SK-N-SH (cell line): ENCODE results near the gene HSF2. TPM values are rescaled to one million over a fixed set of nuclear protein-coding genes. Genes with fewer than 3 reads are reported as not detected.

Experiments
- CTCF ChIA-PET: fragments of 300-600, 350-600 bp; formaldehyde crosslinking; extraction: SDS; loops from one replicate; lab custom pipeline; 2021; lab: Yijun Ruan, JAX
- POLR2A ChIA-PET: fragments of 350-600 bp; sonication (Branson Sonifier 250); formaldehyde crosslinking; extraction: SDS; loops from one replicate; lab custom pipeline; 2020; ENCODE audit warnings: antibody characterized with exemption, inconsistent platforms; lab: Yijun Ruan, JAX
- DNase-seq: peaks from one replicate; pipeline ENCODE4 v3.0.0; 2012
- H2AFZ ChIP-seq: fragments of 200-600 bp; sonication (generic); 2 replicates; pipeline ENCODE4 v1.8.1; 2016; ENCODE audit warnings: antibody characterized with exemption, mild to moderate bottlenecking, low read depth
- H3F3A ChIP-seq: fragments of 200-600 bp; sonication (generic); replicated peaks from 2 replicates; pipeline ENCODE3; 2016; ENCODE audit warnings: antibody characterized with exemption, mild to moderate bottlenecking; ENCODE audit not compliant: insufficient read depth
- H3K27ac ChIP-seq, 2 experiments: fragments of 200-500 bp in 1 of 2; fragments of 200-600 bp in 1 of 2; sonication (Bioruptor generic) in 1 of 2; sonication (generic), shearing (Covaris generic) in 1 of 2; 2 replicates each; pipeline versions ENCODE4 v1.5.1 to v1.6.1; 2014 to 2016; ENCODE audit warnings: low read depth in 2 of 2, inconsistent platforms in 1 of 2, low read length in 1 of 2, mild to moderate bottlenecking in 1 of 2, mixed read lengths in 1 of 2
- H3K27me3 ChIP-seq: fragments of 200-600 bp; sonication (generic), shearing (Covaris generic); 2 replicates; pipeline ENCODE4 v1.6.1; 2016; ENCODE audit warnings: mixed run types; ENCODE audit not compliant: insufficient read depth
- H3K36me3 ChIP-seq, 2 experiments: fragments of 200-500 bp in 1 of 2; fragments of 200-600 bp in 1 of 2; sonication (Bioruptor generic) in 1 of 2; sonication (generic) in 1 of 2; replicated peaks in 1 of 2; 2 replicates each; pipeline versions ENCODE3 to v1.5.1; 2014 to 2016; ENCODE audit warnings: low read length in 1 of 2, mild to moderate bottlenecking in 1 of 2; ENCODE audit not compliant: insufficient read depth in 2 of 2, control insufficient read depth in 1 of 2
- H3K4me1 ChIP-seq, 2 experiments: fragments of 200-500 bp in 1 of 2; fragments of 200-600 bp in 1 of 2; sonication (Bioruptor generic) in 1 of 2; sonication (generic), shearing (Covaris generic) in 1 of 2; 2 replicates each; pipeline versions ENCODE4 v1.5.1 to v1.6.1; 2014 to 2016; ENCODE audit warnings: low read depth in 1 of 2, low read length in 1 of 2, mixed run types in 1 of 2; ENCODE audit not compliant: insufficient read depth in 2 of 2, control insufficient read depth in 1 of 2
- H3K4me2 ChIP-seq: fragments of 200-600 bp; sonication (generic), shearing (Covaris generic); 2 replicates; pipeline ENCODE4 v1.6.1; 2017; ENCODE audit warnings: mixed run types
- H3K4me3 ChIP-seq, 2 experiments: fragments of 200-500 bp in 1 of 2; fragments of 200-600 bp in 1 of 2; sonication (Bioruptor generic) in 1 of 2; sonication (generic), shearing (Covaris generic) in 1 of 2; 2 replicates each; pipeline versions ENCODE4 v1.5.1 to v1.8.1; 2014 to 2016; ENCODE audit warnings: low read depth in 2 of 2, inconsistent platforms in 1 of 2, low read length in 1 of 2, mild to moderate bottlenecking in 1 of 2, mixed read lengths in 1 of 2, moderate library complexity in 1 of 2
- H3K79me2 ChIP-seq: fragments of 200-600 bp; sonication (generic); 2 replicates; pipeline ENCODE4 v1.8.1; 2017; ENCODE audit warnings: mild to moderate bottlenecking; ENCODE audit not compliant: insufficient read depth
- H3K9ac ChIP-seq: fragments of 200-600 bp; sonication (generic); 2 replicates; pipeline ENCODE4 v1.6.1; 2017; ENCODE audit warnings: mixed run types
- H3K9me2 ChIP-seq: fragments of 200-600 bp; sonication (generic); 2 replicates; pipeline ENCODE4 v1.6.1; 2017; ENCODE audit warnings: mixed run types
- H3K9me3 ChIP-seq: fragments of 200-600 bp; sonication (generic); 2 replicates; pipeline ENCODE4 v1.6.1; 2017; ENCODE audit warnings: mixed run types, mild to moderate bottlenecking, moderate library complexity
- H4K20me1 ChIP-seq: fragments of 200-600 bp; sonication (generic); 2 replicates; pipeline ENCODE4 v1.6.1; 2017; ENCODE audit warnings: mild to moderate bottlenecking, mixed run types; ENCODE audit not compliant: insufficient read depth
- CHD2 ChIP-seq: fragments of 150-350 bp; IDR thresholded peaks from 2 replicates; pipeline ENCODE4 v1.6.1; 2018; ENCODE audit warnings: low read length; ENCODE audit not compliant: partially characterized antibody
- ELF1 ChIP-seq: IDR thresholded peaks from 2 replicates; pipeline ENCODE4 v1.4.0; 2012
- EZH2phosphoT487 ChIP-seq: fragments of 200-600 bp; sonication (generic); IDR thresholded peaks from 2 replicates; pipeline ENCODE4 v1.6.1; 2017; ENCODE audit warnings: low read depth, mixed run types, mild to moderate bottlenecking, antibody characterized with exemption, moderate library complexity, borderline replicate concordance
- FOSL2 ChIP-seq: IDR thresholded peaks from 2 replicates; pipeline ENCODE4 v1.4.0; 2012; ENCODE audit warnings: low read depth, mild to moderate bottlenecking, moderate library complexity, borderline replicate concordance
- FOXJ3 ChIP-seq: sonication (generic); formaldehyde crosslinking; IDR thresholded peaks from 2 replicates; pipeline ENCODE4 v1.5.1; 2020; ENCODE audit warnings: mild to moderate bottlenecking, missing genetic modification reagents
- GATA2 ChIP-seq: sonication (generic); formaldehyde crosslinking; IDR thresholded peaks from 2 replicates; pipeline ENCODE4 v1.5.0; 2020; ENCODE audit warnings: mild to moderate bottlenecking, missing genetic modification reagents
- JUND ChIP-seq: IDR thresholded peaks from 2 replicates; pipeline ENCODE4 v1.4.0; 2012
- MXI1 ChIP-seq: IDR thresholded peaks from 2 replicates; pipeline ENCODE4 v1.6.1; 2012; ENCODE audit warnings: mild to moderate bottlenecking, low read depth, low read length, improper control_type of control experiment
- NFIC ChIP-seq: IDR thresholded peaks from 2 replicates; pipeline ENCODE4 v1.4.0; 2012; ENCODE audit warnings: borderline replicate concordance
- RFX5 ChIP-seq: IDR thresholded peaks from 2 replicates; pipeline ENCODE4 v1.6.1; 2012; ENCODE audit warnings: mild to moderate bottlenecking, improper control_type of control experiment, low read length
- RXRA ChIP-seq: IDR thresholded peaks from 2 replicates; pipeline ENCODE4 v1.4.0; 2012; ENCODE audit warnings: low read depth, mild to moderate bottlenecking, borderline replicate concordance
- TAF1 ChIP-seq: IDR thresholded peaks from 2 replicates; pipeline ENCODE4 v1.6.1; 2012; ENCODE audit warnings: low read depth, mild to moderate bottlenecking, low read length, moderate library complexity, borderline replicate concordance
- TEAD4 ChIP-seq: IDR thresholded peaks from 2 replicates; pipeline ENCODE4 v1.4.0; 2012; ENCODE audit warnings: mild to moderate bottlenecking, borderline replicate concordance; ENCODE audit not compliant: insufficient read depth
- WGBS: methylation state at CpG from one replicate; pipeline ENCODE4 v1.1.6; 2017; ENCODE audit warnings: low lambda C conversion rate; 5-methylcytosine and 5-hydroxymethylcytosine counted together
- polyA plus RNA-seq, 3 experiments: library from polyadenylated mRNA; depleted of rRNA; stranded (reverse); fragments of >200 nt; gene quantifications; 2 replicates each; pipeline ENCODE4 v1.2.3, GENCODE V29; 2012
- TF ChIP-seq, protein P1 (sequence below): fragments of 200-600 bp; sonication (generic); IDR thresholded peaks from 2 replicates; pipeline ENCODE4 v1.6.1; 2017; ENCODE audit warnings: antibody characterized with exemption, mild to moderate bottlenecking, moderate library complexity
- TF ChIP-seq, protein P2 (sequence below): IDR thresholded peaks from 2 replicates; pipeline ENCODE4 v1.4.0; 2012; ENCODE audit warnings: low read depth, borderline replicate concordance
- TF ChIP-seq, protein P3 (sequence below): IDR thresholded peaks from 2 replicates; pipeline ENCODE4 v1.4.0; 2012; ENCODE audit warnings: low read depth, borderline replicate concordance

HSF2 gene
- polyA plus RNA-seq, 1 of the 3 experiments (the other 2 are of a cell fraction), result 22.2 TPM

DNA sequence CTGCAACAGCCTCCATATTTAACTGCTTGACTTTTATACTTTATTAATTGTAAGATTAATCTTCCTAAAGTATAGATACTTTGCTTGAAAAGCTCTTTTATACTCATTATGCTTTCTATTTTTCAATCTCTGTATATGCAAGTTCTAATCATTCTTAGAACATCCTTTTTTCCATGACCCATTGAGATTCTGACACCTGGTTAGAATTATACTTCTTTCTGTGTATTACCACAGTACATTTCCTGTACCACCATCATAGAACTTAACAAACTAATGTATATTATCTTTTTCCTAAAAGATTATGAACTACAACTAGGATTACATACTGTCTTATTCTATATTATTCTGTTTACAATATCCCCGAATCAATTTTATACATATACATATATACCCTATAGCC is 58.6 kb downstream of the HSF2 start:
- Histone ChIP-seq H3K4me1 (no peaks in the 10 kb centered on the region; a peak in 2 of 4 replicates), H4K20me1 (peaks cover 69% of the 10 kb centered on the region), H3K4me2 (no peak overlapping the region), H3K27me3 (no peaks in the 10 kb centered on the region), H3K9ac (no peak overlapping the region), H3K36me3 (peaks cover 53 to 56% of the 10 kb centered on the region in 2 experiments), H3K9me2 (no peaks in the 10 kb centered on the region), H3F3A (no peaks in the 10 kb centered on the region), H3K9me3 (no peaks in the 10 kb centered on the region), H2AFZ (no peak overlapping the region), H3K4me3 (no peak overlapping the region), H3K79me2 (peaks cover 70% of the 10 kb centered on the region), H3K27ac (no peak overlapping the region)
- ChIA-PET POLR2A (no interaction called here), CTCF (no interaction called here)
- no peak for DNase-seq
- TF ChIP-seq RXRA (no peak), TAF1 (no peak), RFX5 (no peak), TEAD4 (no peak), NFIC (no peak), CHD2 (no peak), EZH2phosphoT487 (no peak), GATA2 (no peak), FOSL2 (no peak), JUND (no peak), MXI1 (no peak), ELF1 (no peak), FOXJ3 (CRISPR knock-in tag) (no peak)
- TF ChIP-seq, protein P1, sequence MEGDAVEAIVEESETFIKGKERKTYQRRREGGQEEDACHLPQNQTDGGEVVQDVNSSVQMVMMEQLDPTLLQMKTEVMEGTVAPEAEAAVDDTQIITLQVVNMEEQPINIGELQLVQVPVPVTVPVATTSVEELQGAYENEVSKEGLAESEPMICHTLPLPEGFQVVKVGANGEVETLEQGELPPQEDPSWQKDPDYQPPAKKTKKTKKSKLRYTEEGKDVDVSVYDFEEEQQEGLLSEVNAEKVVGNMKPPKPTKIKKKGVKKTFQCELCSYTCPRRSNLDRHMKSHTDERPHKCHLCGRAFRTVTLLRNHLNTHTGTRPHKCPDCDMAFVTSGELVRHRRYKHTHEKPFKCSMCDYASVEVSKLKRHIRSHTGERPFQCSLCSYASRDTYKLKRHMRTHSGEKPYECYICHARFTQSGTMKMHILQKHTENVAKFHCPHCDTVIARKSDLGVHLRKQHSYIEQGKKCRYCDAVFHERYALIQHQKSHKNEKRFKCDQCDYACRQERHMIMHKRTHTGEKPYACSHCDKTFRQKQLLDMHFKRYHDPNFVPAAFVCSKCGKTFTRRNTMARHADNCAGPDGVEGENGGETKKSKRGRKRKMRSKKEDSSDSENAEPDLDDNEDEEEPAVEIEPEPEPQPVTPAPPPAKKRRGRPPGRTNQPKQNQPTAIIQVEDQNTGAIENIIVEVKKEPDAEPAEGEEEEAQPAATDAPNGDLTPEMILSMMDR, result no peak
- TF ChIP-seq, protein P2, sequence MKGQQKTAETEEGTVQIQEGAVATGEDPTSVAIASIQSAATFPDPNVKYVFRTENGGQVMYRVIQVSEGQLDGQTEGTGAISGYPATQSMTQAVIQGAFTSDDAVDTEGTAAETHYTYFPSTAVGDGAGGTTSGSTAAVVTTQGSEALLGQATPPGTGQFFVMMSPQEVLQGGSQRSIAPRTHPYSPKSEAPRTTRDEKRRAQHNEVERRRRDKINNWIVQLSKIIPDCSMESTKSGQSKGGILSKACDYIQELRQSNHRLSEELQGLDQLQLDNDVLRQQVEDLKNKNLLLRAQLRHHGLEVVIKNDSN, result no peak
- TF ChIP-seq, protein P3, sequence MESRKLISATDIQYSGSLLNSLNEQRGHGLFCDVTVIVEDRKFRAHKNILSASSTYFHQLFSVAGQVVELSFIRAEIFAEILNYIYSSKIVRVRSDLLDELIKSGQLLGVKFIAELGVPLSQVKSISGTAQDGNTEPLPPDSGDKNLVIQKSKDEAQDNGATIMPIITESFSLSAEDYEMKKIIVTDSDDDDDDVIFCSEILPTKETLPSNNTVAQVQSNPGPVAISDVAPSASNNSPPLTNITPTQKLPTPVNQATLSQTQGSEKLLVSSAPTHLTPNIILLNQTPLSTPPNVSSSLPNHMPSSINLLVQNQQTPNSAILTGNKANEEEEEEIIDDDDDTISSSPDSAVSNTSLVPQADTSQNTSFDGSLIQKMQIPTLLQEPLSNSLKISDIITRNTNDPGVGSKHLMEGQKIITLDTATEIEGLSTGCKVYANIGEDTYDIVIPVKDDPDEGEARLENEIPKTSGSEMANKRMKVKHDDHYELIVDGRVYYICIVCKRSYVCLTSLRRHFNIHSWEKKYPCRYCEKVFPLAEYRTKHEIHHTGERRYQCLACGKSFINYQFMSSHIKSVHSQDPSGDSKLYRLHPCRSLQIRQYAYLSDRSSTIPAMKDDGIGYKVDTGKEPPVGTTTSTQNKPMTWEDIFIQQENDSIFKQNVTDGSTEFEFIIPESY, result no peak
- 100% methylated on average over 1 of the region's 1 CpG for WGBS
